NB4 (cell line): ENCODE data around the gene PERP.

Source experiments
- DNase-seq: peaks from one replicate; pipeline ENCODE4 v3.0.0; 2010; ENCODE audit warnings: low read depth
- H3K4me3 ChIP-seq: one replicate; pipeline ENCODE4 v1.5.1; 2011; ENCODE audit warnings: mild to moderate bottlenecking, low read depth, low read length, moderate library complexity
- MYC ChIP-seq: IDR thresholded peaks from 2 replicates; pipeline ENCODE4 v1.6.1; 2011; ENCODE audit warnings: low read depth, low read length
- POLR2A ChIP-seq: IDR thresholded peaks from 2 replicates; pipeline ENCODE4 v1.6.1; 2011; ENCODE audit warnings: mild to moderate bottlenecking; ENCODE audit not compliant: insufficient read length; ENCODE audit errors: extremely low read depth
- TF ChIP-seq, protein P1 (sequence below): IDR thresholded peaks from one replicate; pipeline ENCODE4 v1.5.1; 2012; ENCODE audit warnings: low read depth, low read length
- TF ChIP-seq, protein P2 (sequence below): IDR thresholded peaks from 2 replicates; pipeline ENCODE4 v1.6.1; 2011; ENCODE audit warnings: low read depth, low read length

The PERP gene

DNA sequence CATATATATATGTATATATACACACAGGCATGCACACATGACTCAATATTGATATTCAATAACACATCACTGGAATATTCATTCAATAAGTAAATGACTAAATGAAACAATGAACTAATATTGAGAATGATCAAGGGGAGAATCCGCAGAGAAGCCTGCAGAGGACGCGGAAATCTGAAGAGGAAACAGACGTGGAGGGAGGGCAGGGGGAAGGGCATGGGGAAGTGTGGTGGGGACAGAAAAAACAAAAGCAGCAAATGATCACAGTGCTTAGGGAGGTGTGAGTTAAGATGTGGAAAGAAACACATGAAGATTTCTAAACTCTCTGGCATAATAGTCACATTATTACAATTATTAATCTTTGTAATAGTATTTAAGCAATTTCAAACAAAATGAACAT is 14.5 kb downstream of the PERP start:
- H3K4me3 ChIP-seq, result no peak overlapping the region
- TF ChIP-seq, protein P1, sequence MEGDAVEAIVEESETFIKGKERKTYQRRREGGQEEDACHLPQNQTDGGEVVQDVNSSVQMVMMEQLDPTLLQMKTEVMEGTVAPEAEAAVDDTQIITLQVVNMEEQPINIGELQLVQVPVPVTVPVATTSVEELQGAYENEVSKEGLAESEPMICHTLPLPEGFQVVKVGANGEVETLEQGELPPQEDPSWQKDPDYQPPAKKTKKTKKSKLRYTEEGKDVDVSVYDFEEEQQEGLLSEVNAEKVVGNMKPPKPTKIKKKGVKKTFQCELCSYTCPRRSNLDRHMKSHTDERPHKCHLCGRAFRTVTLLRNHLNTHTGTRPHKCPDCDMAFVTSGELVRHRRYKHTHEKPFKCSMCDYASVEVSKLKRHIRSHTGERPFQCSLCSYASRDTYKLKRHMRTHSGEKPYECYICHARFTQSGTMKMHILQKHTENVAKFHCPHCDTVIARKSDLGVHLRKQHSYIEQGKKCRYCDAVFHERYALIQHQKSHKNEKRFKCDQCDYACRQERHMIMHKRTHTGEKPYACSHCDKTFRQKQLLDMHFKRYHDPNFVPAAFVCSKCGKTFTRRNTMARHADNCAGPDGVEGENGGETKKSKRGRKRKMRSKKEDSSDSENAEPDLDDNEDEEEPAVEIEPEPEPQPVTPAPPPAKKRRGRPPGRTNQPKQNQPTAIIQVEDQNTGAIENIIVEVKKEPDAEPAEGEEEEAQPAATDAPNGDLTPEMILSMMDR, result no peak
- TF ChIP-seq POLR2A (no peak), MYC (no peak)
- TF ChIP-seq, protein P2, sequence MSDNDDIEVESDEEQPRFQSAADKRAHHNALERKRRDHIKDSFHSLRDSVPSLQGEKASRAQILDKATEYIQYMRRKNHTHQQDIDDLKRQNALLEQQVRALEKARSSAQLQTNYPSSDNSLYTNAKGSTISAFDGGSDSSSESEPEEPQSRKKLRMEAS, result no peak
- DNase-seq, result no peak

DNA sequence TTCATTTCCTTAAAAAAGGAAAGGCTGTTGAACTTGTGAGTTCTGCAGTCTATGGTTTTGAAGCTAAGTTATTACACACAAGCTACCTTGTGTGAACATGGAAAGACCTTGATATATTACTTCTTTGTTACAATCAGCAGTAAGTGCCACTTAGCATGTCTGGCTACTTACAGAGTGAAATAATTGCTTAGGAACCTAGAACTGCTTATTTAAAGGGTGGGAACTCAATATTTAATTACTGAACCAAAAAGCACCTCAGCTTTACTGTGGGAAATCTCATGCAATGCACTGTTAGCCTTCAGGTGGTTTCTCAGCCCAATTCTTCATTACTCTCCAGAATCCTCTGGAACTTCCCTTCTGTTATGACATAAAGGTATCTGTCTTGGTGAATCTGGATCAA is 17.9 kb downstream of the PERP start:
- TF ChIP-seq, protein P2, result no peak
- TF ChIP-seq POLR2A, result no peak
- TF ChIP-seq MYC, result no peak
- TF ChIP-seq, protein P1, result no peak
- H3K4me3 ChIP-seq, result no peak overlapping the region
- DNase-seq, result no peak

GRCh38 chr6:138088326-138088762 is 18.9 kb downstream of the PERP start:
- TF ChIP-seq, protein P1, result no peak
- TF ChIP-seq MYC (no peak), POLR2A (no peak)
- TF ChIP-seq, protein P2, result no peak
- peak; percentile 26 for DNase-seq
- no peak overlapping the region for H3K4me3 ChIP-seq

- DNase-seq, result no peak
- no peak overlapping the region for H3K4me3 ChIP-seq
- TF ChIP-seq POLR2A (no peak), MYC (no peak)
- TF ChIP-seq, protein P2, result no peak
- TF ChIP-seq, protein P1, result no peak
These were observed 19.5 kb downstream of the PERP start for GRCh38 chr6:138087593-138088325.

GRCh38 chr6:138086573-138087196 is 20.5 kb downstream of the PERP start:
- H3K4me3 ChIP-seq, result no peak overlapping the region
- TF ChIP-seq POLR2A (no peak), MYC (no peak)
- TF ChIP-seq, protein P2, result no peak
- TF ChIP-seq, protein P1, result no peak
- no peak for DNase-seq
